ENCODE results near the gene UROS.

The UROS gene

DNA sequence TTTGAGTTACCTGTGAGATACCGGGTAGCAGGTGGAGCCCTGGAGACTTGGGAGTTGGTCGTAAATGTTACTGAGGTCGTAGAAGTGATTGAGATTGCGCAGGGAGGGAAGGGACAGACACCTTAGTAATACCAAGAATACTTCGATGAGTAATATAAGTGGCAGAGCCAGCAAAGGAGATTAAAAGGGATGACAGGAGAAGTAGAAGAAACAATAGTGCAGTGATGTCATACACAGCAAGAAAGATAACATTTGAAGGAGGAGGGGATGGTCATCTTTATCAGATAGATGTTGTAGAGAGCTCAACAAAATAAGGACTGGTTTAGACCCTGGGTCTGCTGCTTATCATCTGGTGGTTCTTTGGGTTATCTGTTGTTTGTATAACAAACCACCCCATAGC lies 5.3 kb upstream of the UROS start:
- no peak for DNase-seq

DNA sequence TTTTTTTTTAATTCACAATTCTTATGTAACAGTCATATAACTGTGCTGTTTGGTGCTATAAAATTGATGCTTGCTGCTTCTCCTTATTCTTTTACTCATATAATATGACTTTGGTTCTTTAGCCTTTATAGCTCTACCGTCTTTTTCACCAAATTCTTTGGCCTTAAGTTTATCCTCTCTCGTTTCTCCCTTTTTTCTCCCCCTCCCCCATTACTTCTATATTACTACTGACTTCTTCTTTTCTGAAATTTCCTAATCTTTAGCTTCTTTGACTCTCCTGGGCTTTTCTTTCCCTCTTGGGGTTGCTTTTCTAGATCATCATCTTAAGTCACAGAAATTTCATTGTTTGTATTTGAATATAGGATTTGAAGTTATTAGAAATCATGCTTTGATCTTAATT lies 4.1 kb upstream of the UROS start:
- DNase-seq, result no peak

DNA sequence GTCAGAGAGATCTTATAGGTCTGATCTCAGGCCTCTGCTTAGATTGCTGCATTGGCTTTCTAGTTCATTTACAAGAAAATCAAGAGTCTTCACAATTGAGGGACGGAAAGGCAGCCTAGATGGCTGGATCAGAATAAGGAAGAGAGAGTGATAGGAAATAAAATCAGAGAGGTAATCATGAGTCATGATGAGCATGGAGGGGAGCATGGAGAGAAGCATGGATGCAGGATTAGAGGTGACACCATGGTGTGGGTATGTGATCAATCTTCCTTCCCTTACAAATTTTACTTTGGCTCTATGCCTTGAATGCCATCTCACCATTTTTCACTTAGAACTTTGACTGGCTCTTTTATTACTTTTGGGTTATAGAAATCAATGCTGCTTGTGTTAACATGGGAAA lies 1.7 kb upstream of the UROS start:
- no peak for DNase-seq

DNA sequence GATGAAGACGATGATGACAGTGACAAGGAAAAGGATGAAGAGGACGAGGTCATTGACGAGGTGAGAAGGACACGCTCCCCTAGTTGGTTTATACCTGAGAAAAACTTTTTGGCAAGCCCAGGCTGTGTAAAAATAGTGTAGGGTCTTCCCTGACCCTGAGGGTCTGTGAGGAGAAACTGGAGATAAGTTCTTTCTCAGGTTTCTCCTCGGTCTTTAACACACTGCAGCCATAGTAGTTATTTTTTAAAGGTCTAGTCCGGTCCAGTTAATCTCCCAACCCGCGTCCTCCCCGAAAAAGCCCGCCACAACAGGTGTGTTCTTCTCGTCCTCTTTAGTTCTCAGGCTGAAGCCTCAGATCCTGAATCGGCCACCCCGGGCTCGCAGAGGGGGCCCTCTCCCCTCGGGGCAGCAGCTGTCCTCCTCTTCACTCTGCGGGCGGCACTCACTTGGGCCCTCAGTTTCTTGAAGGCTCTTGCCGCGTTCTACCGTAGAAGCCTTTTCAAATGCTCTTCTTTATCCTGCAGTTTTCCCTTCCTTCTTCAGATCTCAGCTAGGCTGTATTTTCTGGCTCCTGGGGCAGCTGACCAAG lies 699 bp upstream of the UROS start:
- no peak for DNase-seq

DNA sequence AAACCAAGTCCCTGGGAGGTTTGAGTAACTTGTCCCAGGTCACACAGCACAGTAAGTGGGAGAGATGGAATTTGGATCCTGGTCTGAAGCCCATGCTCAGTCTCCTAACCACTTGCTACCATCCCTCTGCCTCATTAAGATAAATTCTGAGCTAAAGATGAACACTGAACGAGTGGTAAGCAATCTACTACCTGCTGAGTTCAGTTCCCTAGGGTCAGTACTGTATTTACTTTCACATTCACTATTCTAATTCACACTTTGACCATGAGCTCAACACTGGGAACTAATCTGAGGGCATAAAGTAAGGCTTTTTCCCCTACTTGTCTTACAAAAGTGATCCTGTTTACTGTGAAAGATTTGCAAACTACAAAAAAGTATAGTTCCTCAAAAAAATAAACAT lies 2.4 kb downstream of the UROS start:
- no peak for DNase-seq

DNA sequence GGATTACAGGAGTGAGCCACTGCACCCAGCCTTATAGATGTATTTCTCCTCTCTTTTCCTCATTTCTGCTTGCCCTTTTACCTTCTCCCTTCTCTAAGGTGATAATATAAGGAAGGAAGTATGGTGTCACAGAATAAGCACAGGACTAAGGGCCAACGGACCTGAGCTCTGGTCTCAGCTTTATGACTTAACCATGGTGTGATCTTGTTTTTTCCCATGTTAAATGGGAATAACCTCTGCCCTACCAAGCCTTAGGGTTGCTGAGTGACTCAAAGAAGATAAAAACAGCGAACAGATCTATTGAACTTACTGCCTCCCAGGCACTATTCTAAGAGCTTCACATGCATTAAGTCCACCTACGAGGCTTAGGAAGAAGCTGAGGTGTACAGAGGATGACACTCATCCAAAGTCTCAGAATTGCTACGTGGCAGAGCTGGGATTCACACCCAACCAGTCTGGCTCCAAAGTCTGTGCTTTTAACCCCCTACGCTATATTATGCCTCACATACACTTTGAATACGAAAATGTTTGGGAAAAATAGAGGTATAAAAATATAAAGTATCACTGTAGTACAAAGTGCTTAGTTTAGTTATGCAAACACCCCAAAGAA lies 5.6 kb downstream of the UROS start:
- DNase-seq, result no peak

DNA sequence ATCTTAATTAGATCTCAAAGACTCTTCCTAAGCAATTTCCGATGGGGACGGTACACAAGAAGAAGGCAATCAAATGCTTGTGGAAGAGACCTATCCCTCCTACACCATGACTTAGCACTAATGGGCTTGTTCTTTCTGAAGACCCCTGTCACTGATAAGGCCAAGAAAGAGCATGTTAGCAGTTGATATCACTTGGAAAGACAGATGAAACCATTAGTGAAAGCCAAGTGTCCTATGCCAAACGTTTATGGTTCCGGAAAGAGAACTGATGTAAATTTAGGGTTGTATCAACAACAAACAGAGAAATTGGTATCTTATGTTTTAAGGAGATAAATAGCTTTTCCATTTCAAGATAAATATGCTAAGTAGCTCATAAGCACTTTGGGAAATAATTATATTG lies 6.5 kb downstream of the UROS start:
- DNase-seq, result no peak

DNA sequence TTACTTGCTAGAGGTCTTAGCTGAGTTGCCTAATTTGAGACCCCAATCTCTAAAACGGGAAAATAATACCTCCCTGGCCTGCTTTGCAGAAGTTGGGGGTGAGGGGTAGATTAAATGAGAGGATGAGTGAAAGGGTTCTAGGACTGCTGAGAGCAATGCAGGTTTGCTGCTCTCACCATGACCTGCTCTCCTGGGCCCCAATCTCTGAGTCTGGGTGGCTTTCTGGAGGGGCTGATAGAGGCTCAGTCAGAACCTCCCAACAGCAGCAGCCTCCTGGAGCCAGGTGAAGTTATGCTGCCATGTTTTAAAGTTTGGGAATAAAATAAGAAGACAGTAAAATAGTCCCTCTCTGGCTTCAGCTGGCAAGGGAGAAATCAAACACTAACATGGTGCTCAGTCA lies 7.3 kb downstream of the UROS start:
- DNase-seq, result no peak

DNA sequence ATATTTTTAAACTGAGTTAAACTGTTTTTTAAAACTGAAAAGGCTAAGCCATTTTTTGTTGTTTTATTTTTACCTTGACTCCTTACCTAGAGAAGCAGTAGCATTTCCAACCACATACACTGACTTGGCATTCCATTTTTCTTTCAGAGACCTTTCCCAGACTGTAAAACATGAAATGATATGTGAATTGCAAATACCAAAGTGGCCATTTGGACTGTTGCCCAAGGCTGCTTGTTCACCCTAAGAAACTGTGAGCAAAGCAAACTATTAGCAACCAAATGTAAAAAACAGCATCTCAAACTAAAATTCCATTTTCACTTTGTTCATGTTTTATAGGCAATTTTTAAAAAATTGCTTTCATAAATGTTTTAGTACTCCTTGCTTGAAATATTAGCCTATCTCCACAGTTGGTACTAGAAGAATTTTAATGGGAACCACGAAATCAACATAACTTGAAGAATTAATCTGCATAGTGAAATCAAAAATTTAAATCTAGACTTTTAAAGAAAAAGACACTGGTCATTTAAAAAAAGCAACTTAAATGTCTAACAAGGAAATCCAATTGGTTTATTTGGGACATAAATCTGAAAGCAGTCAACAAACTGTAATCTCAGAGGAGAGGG lies 10.8 kb downstream of the UROS start:
- no peak for DNase-seq

DNA sequence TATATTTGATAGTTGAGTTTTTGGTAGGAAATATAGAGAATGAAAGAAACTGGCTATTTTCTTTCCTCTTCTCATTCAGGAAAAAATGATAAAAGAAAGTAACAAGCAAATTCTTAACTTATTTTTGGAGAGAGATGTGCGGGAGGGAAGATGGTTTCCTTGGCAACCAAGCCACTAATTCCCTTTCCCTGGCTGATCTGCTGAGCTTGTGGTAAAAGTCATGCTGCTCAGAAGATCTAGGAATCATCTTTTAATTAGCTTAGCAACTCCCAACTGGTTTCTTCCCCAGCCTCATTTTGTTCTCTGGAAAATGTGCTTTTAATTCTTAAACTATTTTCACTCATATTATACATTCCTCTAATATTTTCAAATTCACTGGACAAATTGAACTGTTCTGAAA lies 11.8 kb downstream of the UROS start:
- DNase-seq, result no peak

DNA sequence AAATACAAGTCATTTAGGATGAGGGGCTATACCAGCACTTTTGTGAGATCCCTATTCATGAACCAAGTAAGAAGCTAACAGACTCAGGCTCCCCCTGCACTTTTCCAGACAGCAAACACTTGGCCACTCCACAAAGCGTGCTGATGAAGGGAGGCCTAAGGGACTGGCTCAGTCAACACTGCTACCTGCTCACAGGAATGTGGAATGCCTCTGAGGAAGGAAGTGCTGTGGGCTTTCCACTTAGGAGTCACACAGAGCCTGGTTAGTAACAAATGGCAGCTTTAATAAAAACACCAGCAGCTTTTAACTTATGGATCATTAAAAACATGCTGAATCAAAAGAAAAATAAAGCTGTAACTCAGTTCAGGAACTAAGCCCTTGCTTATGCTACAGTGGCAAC lies 15.0 kb downstream of the UROS start:
- DNase-seq, result no peak

DNA sequence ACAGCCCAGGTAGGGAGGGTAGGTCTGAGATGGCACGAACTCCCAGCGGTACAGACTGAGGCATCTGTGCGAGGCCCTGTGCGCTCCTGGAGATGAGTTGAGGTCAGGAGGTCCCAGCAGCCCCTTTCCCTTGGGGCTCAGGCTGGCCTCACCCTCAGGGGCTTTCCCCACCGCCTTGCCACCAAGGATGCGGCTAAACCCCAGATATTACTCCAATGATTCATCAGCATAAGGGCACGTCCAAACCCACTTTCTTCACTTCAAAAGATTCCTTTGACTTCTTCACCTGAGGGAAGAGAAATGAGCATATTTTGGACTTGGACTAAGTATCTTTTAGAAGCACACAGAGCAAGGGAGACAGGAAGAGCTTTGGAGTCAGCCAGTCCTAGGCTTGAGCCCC lies 20.3 kb downstream of the UROS start:
- DNase-seq, result no peak

DNA sequence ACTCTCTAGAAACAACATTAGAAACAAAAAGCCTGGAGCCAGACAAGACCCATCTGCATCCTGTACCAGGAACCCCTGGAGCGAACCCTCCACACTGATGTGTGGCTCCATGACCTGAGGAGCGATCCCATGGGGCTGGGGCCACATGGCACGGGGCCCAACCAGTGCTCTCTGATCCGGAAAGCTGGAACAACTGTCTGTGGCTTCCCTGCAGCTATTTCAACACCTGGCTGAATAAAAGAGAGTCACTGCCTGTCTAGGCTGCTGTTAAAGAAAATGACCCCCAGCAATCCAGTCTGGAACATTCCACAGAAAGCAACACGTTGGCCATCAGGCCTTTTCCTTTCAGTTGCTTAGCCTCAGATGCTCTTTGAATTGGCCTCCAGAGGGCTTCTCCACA lies 20.9 kb downstream of the UROS start:
- DNase-seq, result no peak

DNA sequence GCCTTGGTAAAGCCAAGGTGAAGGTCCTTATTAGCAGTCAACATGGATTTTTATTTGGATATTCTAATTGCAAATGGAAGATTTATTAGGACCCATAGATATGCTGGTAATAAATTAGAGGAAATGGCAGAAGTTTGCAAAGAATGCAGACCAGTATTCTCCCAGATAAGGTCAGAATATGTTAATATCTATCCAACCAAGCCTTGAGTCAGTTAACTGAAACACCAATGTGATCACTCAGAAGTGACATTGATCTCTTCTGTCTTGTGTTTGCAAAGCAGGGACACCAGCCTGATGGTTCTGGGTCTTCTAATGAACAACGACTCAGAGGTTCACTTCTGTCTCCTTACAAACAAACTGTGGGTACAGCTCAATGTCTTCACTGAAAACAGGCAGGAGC lies 21.5 kb downstream of the UROS start:
- DNase-seq, result no peak

DNA sequence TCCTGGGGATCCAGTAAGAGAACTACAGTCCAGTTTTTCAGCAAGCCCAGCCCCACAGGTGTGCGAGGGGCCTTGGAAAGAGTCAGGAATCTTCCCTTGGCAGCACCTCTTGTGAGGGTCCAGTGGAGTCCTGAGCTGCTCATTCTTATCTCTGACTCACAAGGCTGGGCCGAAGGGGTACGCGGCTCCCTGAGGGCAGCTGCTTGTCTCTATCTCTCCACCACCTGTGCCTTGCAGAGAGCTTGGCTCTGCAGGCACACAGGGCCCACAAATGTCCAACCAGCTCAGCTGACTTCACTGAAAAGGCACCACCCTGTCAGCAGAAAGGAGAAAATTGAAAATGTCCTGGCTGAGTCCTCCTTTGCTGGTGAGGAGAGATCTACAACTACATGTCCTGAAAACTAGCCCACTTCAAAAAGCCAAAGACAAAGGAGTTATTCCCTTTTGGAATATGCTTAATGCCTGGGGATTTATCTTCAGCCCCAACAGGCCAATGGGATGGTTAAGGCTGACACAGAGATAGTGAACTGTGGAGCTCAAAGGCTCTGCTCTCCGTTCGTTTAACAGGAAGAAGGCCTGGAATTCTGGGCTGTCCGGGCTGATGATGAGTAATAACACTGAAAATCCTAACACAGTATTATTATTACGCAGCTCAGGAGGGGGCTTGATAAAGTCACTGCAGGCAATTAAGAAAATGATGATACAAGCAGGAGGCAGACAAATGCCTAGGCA lies 23.4 kb downstream of the UROS start:
- DNase-seq, result no peak

DNA sequence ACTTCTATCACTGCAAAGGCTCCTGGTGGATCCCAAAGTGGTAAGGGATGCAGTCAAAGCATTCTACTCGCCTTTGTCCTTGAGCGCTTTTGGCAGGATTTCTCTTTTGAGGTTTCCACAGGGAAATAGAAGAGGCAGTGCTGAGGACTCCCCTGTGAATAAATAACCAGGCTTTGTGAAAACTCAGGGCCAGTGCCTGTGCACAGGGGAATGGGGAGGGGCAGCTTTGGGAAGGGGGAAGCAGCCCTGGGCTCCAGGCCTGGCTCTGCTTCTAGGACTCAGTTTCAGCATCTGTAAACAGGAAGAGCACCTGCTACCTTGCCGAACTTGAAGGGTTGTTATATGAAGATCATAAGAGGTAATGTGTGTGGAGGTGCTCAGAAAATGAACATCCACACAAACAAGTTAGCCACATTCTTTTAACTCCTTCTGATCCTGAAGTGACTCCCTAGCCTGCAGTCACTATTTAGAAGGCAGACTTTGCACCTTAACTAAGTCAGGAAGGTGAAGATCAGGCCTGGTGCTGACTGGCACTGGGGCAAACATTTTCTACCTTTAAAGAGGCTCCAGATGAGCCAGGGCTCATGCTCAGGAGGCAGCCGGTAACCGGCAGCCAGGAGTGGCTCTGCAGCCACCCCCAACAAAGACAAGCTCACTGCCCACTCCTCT lies 24.9 kb downstream of the UROS start:
- DNase-seq, result no peak

DNA sequence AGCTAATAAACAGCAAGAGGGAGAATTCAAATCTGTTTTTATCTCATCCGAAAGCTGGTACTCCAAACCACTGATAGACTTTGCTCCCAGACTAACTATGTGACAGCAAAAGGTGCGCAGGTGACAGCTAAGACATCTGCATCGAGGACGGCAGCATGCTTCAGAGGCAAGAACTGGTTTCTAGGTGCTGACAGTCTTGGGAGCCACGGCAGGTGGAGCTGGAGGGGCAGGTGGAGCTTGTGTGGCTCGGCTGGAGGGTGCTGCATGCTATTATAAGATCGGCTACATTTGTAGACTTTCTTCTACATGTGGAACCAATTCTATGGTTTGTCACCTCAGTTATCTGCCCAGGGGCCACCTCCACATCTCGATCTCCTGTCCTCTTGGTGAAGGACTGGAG lies 25.6 kb downstream of the UROS start:
- DNase-seq, result no peak

DNA sequence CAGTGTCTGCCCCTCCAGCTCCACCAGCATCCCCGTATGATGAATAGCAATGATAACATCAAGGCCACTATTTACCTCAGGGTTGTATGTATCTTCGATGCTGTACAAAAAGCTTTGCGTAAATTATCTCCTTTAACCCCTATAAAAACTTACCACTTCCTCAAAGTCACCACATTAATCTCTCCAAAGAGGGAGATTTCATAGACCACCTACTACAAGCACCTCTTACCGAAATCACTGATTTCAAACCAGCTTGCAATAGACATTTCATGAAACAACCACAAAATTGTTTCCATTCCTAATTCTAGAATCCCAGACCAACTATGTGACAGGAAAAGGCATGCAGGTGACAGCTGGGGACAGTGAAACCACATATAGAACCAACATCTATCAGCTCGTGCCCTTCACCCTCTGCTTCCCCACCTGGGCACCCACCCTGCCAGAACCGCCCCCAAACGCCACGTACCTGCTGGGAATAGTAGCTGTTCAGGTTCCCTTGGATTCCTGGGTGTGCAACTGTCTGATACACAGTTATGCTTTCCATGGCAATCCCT lies 27.3 kb downstream of the UROS start:
- no peak for DNase-seq

DNA sequence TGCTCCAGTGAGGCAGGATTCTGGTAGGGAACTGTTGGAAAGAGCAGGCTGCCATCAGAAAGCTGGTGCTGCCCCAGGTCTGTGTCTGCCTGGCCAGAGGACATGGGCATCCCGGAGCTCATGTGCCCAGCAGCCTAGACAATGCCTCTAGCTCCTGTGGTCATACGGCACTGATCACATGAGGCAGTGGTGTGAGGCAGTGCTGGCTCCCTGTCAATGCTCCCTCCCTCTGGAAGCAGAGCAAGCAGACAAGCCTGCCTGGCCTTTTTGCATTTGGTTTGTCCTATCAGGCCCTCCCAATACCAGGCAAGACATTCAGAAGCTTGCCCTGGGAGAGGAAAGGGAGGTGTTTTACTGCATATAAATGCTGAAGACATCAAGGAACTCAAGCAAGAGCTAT lies 27.9 kb downstream of the UROS start:
- DNase-seq, result no peak

DNA sequence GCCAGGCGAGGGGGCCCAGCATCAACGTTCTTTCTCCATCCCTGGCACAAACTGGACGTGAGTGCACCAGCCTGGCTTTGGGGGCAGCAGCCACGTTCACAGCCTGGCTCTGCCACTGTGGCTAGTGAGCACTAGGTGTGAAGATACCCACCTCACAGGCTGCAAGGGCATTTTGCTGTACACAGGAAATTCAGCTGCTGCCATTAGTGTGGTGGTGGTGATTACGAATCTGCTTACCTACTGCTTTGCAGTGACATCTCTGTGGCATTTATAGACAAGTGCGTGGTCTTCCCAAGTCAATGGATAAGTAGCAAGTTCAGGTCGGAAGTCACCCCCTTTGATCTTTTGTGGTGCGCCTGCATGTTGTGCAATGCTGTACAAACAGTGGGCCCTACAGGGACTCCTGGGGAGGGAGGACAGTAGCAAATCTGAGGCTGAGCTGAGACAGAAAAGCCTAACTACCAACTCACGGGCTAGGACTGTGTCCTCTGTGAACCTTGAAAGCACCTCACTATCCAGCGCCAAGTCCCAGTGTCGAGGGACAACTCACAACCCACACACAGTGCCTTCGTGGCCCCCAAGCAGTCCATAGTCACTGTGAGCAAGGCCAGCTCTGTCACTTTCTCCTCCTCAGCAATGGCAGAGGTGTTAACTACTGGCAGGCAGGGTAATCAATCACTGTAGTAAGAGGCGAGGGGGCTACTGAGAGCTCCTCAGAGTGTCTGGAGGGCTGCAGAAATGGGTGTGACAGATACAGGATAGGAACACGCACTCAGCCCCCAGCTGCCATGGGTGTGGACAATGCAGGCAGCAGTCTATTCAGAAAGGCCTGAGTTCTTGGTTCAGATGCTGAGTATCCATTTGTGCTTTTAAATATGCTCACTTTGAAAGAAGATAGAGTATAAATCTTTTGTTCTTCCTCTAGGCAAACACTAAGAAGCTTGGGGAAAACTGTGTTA lies 30.4 kb downstream of the UROS start:
- no peak for DNase-seq

DNA sequence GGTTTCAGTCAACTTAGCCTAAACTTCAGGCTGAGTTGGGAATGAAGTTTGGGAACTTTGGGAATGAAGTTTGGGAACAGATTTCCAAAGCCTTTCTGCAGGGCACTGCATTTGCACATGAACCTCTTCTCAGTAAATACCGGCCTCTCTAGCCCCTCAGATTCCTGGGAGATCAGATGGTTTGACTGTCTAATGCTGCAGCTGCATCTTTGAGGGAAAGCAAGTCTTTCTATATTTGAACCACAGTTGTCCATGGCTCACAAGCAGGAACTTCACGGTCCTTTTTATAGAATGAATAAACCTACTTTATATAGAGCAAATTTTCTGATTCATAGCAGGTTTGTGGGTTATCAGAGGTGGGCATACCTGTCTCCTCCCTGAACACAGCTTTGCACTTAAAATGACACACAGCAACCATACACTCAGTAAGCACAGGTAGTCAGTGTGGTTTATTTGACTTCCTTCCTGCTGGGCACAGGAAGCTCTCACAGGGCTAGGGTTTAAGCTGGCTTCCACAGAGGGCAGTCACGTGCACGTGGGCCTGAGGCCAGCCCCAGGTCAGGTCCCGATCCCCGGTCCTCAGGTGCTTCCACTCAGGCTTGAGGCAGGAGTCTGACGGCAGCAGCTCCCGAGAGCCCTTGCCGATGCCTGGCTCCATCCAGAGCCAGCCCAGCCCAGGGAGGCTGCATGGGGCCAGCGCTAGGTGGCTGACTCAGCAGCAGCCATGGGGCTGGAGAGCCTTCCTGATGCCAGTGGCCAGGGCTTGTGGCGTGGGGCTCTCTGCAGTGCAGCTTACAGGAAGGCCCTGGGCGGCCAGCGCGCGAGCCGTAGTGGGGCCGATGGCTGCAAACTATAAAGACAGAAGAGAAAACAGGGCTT lies 34.7 kb downstream of the UROS start:
- DNase-seq, result no peak

Data from DMS 273 treated with DMSO at 0.1 percent for 48 hours (cell line).